D341Med (cell line): Measurements from ENCODE around the gene FBL.

Source experiments
- DNase-seq: peaks from one replicate; pipeline ENCODE4 v3.0.0; 2012; ENCODE audit warnings: low spot score

FBL gene

DNA sequence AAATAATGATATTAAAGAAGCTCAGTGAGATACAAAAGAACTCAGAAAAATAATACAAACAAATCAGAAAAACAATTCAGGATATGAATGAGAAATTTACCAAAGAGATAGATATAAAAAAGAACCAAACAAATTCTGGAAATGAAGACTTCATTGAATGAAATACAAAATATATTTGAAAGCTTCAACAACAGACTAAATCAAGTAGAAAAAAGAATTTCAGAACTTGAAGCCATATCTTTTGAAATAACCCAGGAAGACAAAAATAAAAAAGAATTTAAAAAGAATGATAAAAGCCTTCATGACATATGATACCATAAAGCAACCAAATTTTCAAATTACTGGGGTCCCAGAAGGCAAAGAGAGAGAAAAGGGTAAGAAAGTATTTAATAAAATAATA lies 57.9 kb downstream of the FBL start:
- DNase-seq: no peak
